HepG2 (cell line): Measurements from ENCODE around the gene RSAD2. TPM values are rescaled to one million over a fixed set of nuclear protein-coding genes. Genes with fewer than 3 reads are reported as not detected.

Experiments
- CC2D1A ChIP-seq: sonication (generic); formaldehyde crosslinking; IDR thresholded peaks from 2 replicates; pipeline ENCODE4 v1.8.1; 2023; ENCODE audit warnings: mild to moderate bottlenecking, missing genetic modification reagents
- CCDC6 ChIP-seq: sonication (generic); formaldehyde crosslinking; IDR thresholded peaks from 2 replicates; pipeline ENCODE4 v1.8.1; 2022; ENCODE audit warnings: mild to moderate bottlenecking, missing genetic modification reagents, moderate library complexity
- DNMT1 ChIP-seq: sonication (generic); formaldehyde crosslinking; IDR thresholded peaks from 2 replicates; pipeline ENCODE4 v1.5.1; 2020; ENCODE audit warnings: mild to moderate bottlenecking, missing genetic modification reagents
- HMG20A ChIP-seq: IDR thresholded peaks from 2 replicates; pipeline ENCODE4 v1.6.1; 2016; ENCODE audit warnings: borderline replicate concordance
- HNF4G ChIP-seq, 2 experiments: sonication (generic) in 1 of 2; formaldehyde crosslinking in 1 of 2; IDR thresholded peaks; 2 replicates each; pipeline versions ENCODE4 v1.4.0 to v1.6.1; 2011 to 2020; ENCODE audit warnings: borderline replicate concordance in 2 of 2, low read depth in 2 of 2, mild to moderate bottlenecking in 2 of 2, low read length in 1 of 2, missing genetic modification reagents in 1 of 2, moderate library complexity in 1 of 2
- KAT8 ChIP-seq: IDR thresholded peaks from 2 replicates; pipeline ENCODE4 v1.6.1; 2016; ENCODE audit warnings: missing genetic modification reagents, missing compliant biosample characterization
- NCOA1 ChIP-seq: sonication (generic); formaldehyde crosslinking; IDR thresholded peaks from 2 replicates; pipeline ENCODE4 v1.9.0; 2021; ENCODE audit warnings: missing genetic modification reagents
- NFIC ChIP-seq: IDR thresholded peaks from 2 replicates; pipeline ENCODE4 v1.6.1; 2012; ENCODE audit warnings: mild to moderate bottlenecking, low read length, inconsistent platforms
- NR2F6 ChIP-seq, 2 experiments: IDR thresholded peaks; 2 replicates each; pipeline ENCODE4 v1.6.1; 2016; ENCODE audit warnings: antibody characterized with exemption in 1 of 2, mild to moderate bottlenecking in 1 of 2
- ONECUT2 ChIP-seq: sonication (generic); formaldehyde crosslinking; IDR thresholded peaks from 2 replicates; pipeline ENCODE4 v1.4.0; 2020; ENCODE audit warnings: missing genetic modification reagents
- RFXAP ChIP-seq: sonication (generic); formaldehyde crosslinking; IDR thresholded peaks from 2 replicates; pipeline ENCODE4 v1.4.0; 2020; ENCODE audit warnings: missing genetic modification reagents, borderline replicate concordance
- SKI ChIP-seq: fragments of 450-650 bp; IDR thresholded peaks from one replicate; pipeline ENCODE4 v1.6.1; 2018; ENCODE audit warnings: mild to moderate bottlenecking; ENCODE audit not compliant: partially characterized antibody
- SMAD3 ChIP-seq: sonication (generic); formaldehyde crosslinking; IDR thresholded peaks from 2 replicates; pipeline ENCODE4 v1.4.0; 2020; ENCODE audit warnings: missing genetic modification reagents
- SOX5 ChIP-seq: IDR thresholded peaks from 2 replicates; pipeline ENCODE4 v1.6.1; 2016; ENCODE audit warnings: borderline replicate concordance
- ZBTB3 ChIP-seq: sonication (generic); formaldehyde crosslinking; IDR thresholded peaks from 2 replicates; pipeline ENCODE4 v1.4.0; 2020; ENCODE audit warnings: low read depth, mild to moderate bottlenecking, moderate library complexity, missing genetic modification reagents, borderline replicate concordance
- ZNF101 ChIP-seq: sonication (generic); formaldehyde crosslinking; IDR thresholded peaks from 2 replicates; pipeline ENCODE4 v1.4.0; 2020; ENCODE audit warnings: mild to moderate bottlenecking, low read depth, missing genetic modification reagents, borderline replicate concordance
- ZNF207 ChIP-seq: fragments of 450-650 bp; IDR thresholded peaks from 2 replicates; pipeline ENCODE4 v1.6.1; 2016; ENCODE audit warnings: antibody characterized with exemption, borderline replicate concordance
- ZNF235 ChIP-seq: sonication (generic); formaldehyde crosslinking; IDR thresholded peaks from 2 replicates; pipeline ENCODE4 v1.8.1; 2023; ENCODE audit warnings: mild to moderate bottlenecking, missing genetic modification reagents, borderline replicate concordance
- ZNF562 ChIP-seq: sonication (generic); formaldehyde crosslinking; IDR thresholded peaks from 2 replicates; pipeline ENCODE4 v1.8.0; 2022; ENCODE audit warnings: missing genetic modification reagents, borderline replicate concordance
- ZNF615 ChIP-seq: sonication (generic); formaldehyde crosslinking; IDR thresholded peaks from 2 replicates; pipeline ENCODE4 v1.5.0; 2020; ENCODE audit warnings: mild to moderate bottlenecking, missing genetic modification reagents, borderline replicate concordance
- polyA plus RNA-seq, 8 experiments: library from polyadenylated mRNA; depleted of rRNA in 3 of 8; stranded (reverse) in 7 of 8; unstranded in 1 of 8; fragments of >200 nt; fragmentation: Illumina TruSeq in 4 of 8; extraction: Trizol in 4 of 8; gene quantifications; 2 replicates each; pipeline versions ENCODE4 v1.2.1 to v1.2.3, GENCODE V29; 2011 to 2016; ENCODE audit warnings: low read depth in 4 of 8, missing spikeins in 1 of 8, mixed read lengths in 1 of 8; ENCODE audit not compliant: insufficient read depth in 1 of 8
- total RNA-seq, 5 experiments: library from RNA; depleted of rRNA; stranded (reverse); fragments of >200 nt; fragmentation: Illumina TruSeq; extraction: Trizol; gene quantifications; 2 replicates each; pipeline ENCODE4 v1.2.3, GENCODE V29; 2016; ENCODE audit warnings: low read depth in 1 of 5
- TF ChIP-seq, protein P1 (sequence below), 2 experiments: IDR thresholded peaks; 2 replicates each; pipeline ENCODE4 v1.6.1; 2011 to 2012; ENCODE audit warnings: low read length in 2 of 2, borderline replicate concordance in 1 of 2, low read depth in 1 of 2, mild to moderate bottlenecking in 1 of 2, moderate library complexity in 1 of 2
- TF ChIP-seq, protein P2 (sequence below): sonication (generic); formaldehyde crosslinking; IDR thresholded peaks from 2 replicates; pipeline ENCODE4 v1.4.0; 2020; ENCODE audit warnings: missing genetic modification reagents
- TF ChIP-seq, protein P3 (sequence below): sonication (generic); formaldehyde crosslinking; IDR thresholded peaks from 2 replicates; pipeline ENCODE4 v1.4.0; 2020; ENCODE audit warnings: missing genetic modification reagents; ENCODE audit errors: not compliant biosample characterization
- TF ChIP-seq, protein P4 (sequence below): sonication (generic); formaldehyde crosslinking; IDR thresholded peaks from 2 replicates; pipeline ENCODE4 v1.4.0; 2020; ENCODE audit warnings: missing genetic modification reagents, borderline replicate concordance

RSAD2 gene
- total and polyA plus RNA-seq, 2 of the 13 experiments (the other 11 are each of a cell fraction or from before 2014, with no cell fraction given), result 0.11 TPM; not detected in 1

DNA sequence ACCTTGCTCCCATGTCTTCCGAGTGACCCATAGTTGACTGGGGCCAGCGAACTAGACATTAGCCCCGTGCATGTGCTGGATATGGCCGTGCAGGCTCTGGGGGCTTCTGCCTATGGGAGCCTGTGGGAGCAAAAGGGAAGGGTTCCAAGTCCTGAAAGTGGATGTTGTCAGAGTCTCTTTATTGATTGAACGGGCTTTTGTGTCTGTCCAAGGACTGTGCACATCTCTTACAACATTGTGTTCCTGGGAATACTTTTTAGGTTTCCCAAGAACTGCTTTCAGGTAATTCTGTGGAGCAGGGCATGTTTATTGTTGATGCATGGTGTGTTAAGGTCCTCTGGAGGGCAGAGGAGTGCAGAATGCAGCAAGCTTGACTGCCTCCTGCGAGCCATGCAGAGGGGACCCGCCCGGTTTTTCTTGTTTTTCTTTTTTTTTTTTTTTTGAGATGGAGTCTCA lies 44.7 kb downstream of the RSAD2 start (continued):
- TF ChIP-seq RFXAP (CRISPR knock-in tag) (no peak), SMAD3 (CRISPR knock-in tag) (peak; percentile 47; the same call in 1 of the 2 replicates), NR2F6 (IDR thresholded peaks at IDR 0.05) (peak; percentile 68), NR2F6 (CRISPR knock-in tag; IDR thresholded peaks at IDR 0.05) (no peak), HNF4G (IDR thresholded peaks at IDR 0.05; ENCODE audit: borderline replicate concordance, low read depth, low read length) (peak; percentile 83), HNF4G (CRISPR knock-in tag; IDR thresholded peaks at IDR 0.05; ENCODE audit: borderline replicate concordance, low read depth) (no peak), ZNF615 (no peak), ZNF207 (no peak), DNMT1 (CRISPR knock-in tag) (no peak), KAT8 (CRISPR knock-in tag) (0 out of 2 replicates have a peak, but pooled peaks have one; percentile 27), ZNF235 (CRISPR knock-in tag) (no peak), SOX5 (CRISPR knock-in tag) (peak; percentile 82), SKI (peak; percentile 93), NCOA1 (0 out of 2 replicates have a peak, but pooled peaks have one; percentile 15), CC2D1A (CRISPR knock-in tag) (no peak), HMG20A (CRISPR knock-in tag) (peak; percentile 56; the same call in 1 of the 2 replicates), ZNF562 (CRISPR knock-in tag) (no peak), ONECUT2 (CRISPR knock-in tag) (peak; percentile 86), ZNF101 (no peak), CCDC6 (CRISPR knock-in tag) (peak; percentile 18; the same call in 1 of the 2 replicates), ZBTB3 (CRISPR knock-in tag) (no peak), NFIC (0 out of 2 replicates have a peak, but pooled peaks have one; percentile 59)
- TF ChIP-seq, protein P1, sequence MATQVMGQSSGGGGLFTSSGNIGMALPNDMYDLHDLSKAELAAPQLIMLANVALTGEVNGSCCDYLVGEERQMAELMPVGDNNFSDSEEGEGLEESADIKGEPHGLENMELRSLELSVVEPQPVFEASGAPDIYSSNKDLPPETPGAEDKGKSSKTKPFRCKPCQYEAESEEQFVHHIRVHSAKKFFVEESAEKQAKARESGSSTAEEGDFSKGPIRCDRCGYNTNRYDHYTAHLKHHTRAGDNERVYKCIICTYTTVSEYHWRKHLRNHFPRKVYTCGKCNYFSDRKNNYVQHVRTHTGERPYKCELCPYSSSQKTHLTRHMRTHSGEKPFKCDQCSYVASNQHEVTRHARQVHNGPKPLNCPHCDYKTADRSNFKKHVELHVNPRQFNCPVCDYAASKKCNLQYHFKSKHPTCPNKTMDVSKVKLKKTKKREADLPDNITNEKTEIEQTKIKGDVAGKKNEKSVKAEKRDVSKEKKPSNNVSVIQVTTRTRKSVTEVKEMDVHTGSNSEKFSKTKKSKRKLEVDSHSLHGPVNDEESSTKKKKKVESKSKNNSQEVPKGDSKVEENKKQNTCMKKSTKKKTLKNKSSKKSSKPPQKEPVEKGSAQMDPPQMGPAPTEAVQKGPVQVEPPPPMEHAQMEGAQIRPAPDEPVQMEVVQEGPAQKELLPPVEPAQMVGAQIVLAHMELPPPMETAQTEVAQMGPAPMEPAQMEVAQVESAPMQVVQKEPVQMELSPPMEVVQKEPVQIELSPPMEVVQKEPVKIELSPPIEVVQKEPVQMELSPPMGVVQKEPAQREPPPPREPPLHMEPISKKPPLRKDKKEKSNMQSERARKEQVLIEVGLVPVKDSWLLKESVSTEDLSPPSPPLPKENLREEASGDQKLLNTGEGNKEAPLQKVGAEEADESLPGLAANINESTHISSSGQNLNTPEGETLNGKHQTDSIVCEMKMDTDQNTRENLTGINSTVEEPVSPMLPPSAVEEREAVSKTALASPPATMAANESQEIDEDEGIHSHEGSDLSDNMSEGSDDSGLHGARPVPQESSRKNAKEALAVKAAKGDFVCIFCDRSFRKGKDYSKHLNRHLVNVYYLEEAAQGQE (IDR thresholded peaks at IDR 0.05; ENCODE audit: borderline replicate concordance in 1 of 2, low read depth in 1 of 2, low read length in 2 of 2), result peak in 1 of 2 experiments; percentile 65; a peak in 1 of 4 replicates
- TF ChIP-seq, protein P2, sequence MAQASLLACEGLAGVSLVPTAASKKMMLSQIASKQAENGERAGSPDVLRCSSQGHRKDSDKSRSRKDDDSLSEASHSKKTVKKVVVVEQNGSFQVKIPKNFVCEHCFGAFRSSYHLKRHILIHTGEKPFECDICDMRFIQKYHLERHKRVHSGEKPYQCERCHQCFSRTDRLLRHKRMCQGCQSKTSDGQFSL (CRISPR knock-in tag), result no peak
- TF ChIP-seq, protein P3, sequence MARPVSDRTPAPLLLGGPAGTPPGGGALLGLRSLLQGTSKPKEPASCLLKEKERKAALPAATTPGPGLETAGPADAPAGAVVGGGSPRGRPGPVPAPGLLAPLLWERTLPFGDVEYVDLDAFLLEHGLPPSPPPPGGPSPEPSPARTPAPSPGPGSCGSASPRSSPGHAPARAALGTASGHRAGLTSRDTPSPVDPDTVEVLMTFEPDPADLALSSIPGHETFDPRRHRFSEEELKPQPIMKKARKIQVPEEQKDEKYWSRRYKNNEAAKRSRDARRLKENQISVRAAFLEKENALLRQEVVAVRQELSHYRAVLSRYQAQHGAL (CRISPR knock-in tag), result no peak
- TF ChIP-seq, protein P4, sequence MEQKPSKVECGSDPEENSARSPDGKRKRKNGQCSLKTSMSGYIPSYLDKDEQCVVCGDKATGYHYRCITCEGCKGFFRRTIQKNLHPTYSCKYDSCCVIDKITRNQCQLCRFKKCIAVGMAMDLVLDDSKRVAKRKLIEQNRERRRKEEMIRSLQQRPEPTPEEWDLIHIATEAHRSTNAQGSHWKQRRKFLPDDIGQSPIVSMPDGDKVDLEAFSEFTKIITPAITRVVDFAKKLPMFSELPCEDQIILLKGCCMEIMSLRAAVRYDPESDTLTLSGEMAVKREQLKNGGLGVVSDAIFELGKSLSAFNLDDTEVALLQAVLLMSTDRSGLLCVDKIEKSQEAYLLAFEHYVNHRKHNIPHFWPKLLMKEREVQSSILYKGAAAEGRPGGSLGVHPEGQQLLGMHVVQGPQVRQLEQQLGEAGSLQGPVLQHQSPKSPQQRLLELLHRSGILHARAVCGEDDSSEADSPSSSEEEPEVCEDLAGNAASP (CRISPR knock-in tag), result peak; percentile 39; the same call in 1 of the 2 replicates
